Left lung (tissue), 10 donors: ENCODE data around the gene FAM20A. TPM values are rescaled to one million over a fixed set of nuclear protein-coding genes. Genes with fewer than 3 reads are reported as not detected.

Source experiments
- ATAC-seq: fragments of 200-7000 bp; cut with Tn5 transposase; one replicate; pipeline ENCODE4 v1.9.1; 2020; ENCODE audit warnings: moderate library complexity
- DNase-seq, 4 donors: peaks; one replicate each; pipeline ENCODE4 v3.0.0-alpha.2; 2013 to 2020
- H3K27ac ChIP-seq, 2 donors: fragments of 200-600 bp; sonication (generic) in 1 of 2; one replicate each; pipeline versions ENCODE4 v1.5.0 to v1.8.0; 2020 to 2021
- H3K27me3 ChIP-seq, 2 donors: fragments of 200-600 bp; sonication (generic) in 1 of 2; one replicate each; pipeline versions ENCODE4 v1.5.0 to v1.8.0; 2020 to 2021
- H3K36me3 ChIP-seq, 2 donors: fragments of 200-600 bp; sonication (generic) in 1 of 2; one replicate each; pipeline versions ENCODE4 v1.5.0 to v1.8.0; 2020 to 2021
- H3K4me1 ChIP-seq, 2 donors: fragments of 200-600 bp; one replicate each; pipeline ENCODE4 v1.8.0; 2021
- H3K4me3 ChIP-seq, 2 donors: fragments of 200-600 bp; sonication (generic) in 1 of 2; one replicate each; pipeline versions ENCODE4 v1.5.0 to v1.8.0; 2020 to 2021; ENCODE audit warnings: mild to moderate bottlenecking in 1 of 2
- H3K9me3 ChIP-seq, 2 donors: fragments of 200-600 bp; sonication (generic) in 1 of 2; one replicate each; pipeline versions ENCODE4 v1.5.0 to v1.8.0; 2020 to 2021
- CTCF ChIP-seq, 2 donors: fragments of 200-600 bp; sonication (generic) in 1 of 2; IDR thresholded peaks; one replicate each; pipeline versions ENCODE4 v1.5.0 to v1.8.0; 2021; ENCODE audit warnings: antibody characterized with exemption in 2 of 2
- intact Hi-C, 2 donors: fragments of 100-400 bp; cut with DNase I; formaldehyde crosslinking; loops; one replicate each; pipeline versions ENCODE4 v1.11.2 to v1.14.2; 2022
- polyA plus RNA-seq, 6 donors: library from polyadenylated mRNA; unstranded; fragments of 120-200 nt; gene quantifications; one replicate each; pipeline ENCODE4 v1.2.1, GENCODE V29; 2013; ENCODE audit not compliant: insufficient read length in 6 of 6
- total RNA-seq, 2 donors: library from RNA; stranded (reverse); fragmentation: NEBNext Ultra II Directional; extraction: Animal tissue kit (Norgen Biotek cat#: 25700); gene quantifications; one replicate each; pipeline ENCODE4 v1.2.1, GENCODE V29; 2021
- donor health status: DM: no; HTN: yes; CAD: no.
- donor health status: DM: no; HTN: no; CAD: no.

FAM20A gene
- total and polyA plus RNA-seq, 8 donors = 3.8 to 85.9 (median 6.0) TPM

DNA sequence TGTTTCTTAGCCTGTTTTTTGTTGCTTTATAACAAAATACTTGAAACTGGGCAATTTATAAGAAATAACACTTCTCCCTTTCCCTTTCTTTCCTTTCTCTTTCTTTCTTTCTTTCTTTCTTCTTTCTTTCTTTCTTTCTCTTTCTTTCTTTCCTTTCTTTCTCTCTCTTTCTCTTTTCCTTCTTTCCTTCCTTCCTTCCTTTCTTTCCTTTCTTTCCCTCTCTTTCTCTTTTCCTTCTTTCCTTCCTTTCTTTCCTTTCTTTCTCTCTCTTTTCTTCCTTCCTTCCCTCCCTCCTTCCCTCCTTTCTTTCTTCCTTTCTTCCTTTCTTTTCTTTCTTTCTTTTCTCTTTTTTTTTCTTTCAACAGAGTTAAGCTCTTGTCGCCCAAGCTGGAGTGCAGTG lies 27.8 kb downstream of the FAM20A start:
- no peaks in the 10 kb centered on the region for H3K36me3 ChIP-seq
- no peak for TF ChIP-seq CTCF (IDR thresholded peaks at IDR 0.05)
- ATAC-seq (no peak), DNase-seq (no peak)
- no peaks in the 10 kb centered on the region for H3K27me3 ChIP-seq
- intact Hi-C loops = no loop called here
- H3K27ac ChIP-seq = peak overlapping the region; percentile 41 to 55
- H3K4me1 ChIP-seq = peaks cover 31 to 71% of the 10 kb centered on the region in 2 donors
- H3K4me3 ChIP-seq = no peak overlapping the region
- H3K9me3 ChIP-seq = no peaks in the 10 kb centered on the region

DNA sequence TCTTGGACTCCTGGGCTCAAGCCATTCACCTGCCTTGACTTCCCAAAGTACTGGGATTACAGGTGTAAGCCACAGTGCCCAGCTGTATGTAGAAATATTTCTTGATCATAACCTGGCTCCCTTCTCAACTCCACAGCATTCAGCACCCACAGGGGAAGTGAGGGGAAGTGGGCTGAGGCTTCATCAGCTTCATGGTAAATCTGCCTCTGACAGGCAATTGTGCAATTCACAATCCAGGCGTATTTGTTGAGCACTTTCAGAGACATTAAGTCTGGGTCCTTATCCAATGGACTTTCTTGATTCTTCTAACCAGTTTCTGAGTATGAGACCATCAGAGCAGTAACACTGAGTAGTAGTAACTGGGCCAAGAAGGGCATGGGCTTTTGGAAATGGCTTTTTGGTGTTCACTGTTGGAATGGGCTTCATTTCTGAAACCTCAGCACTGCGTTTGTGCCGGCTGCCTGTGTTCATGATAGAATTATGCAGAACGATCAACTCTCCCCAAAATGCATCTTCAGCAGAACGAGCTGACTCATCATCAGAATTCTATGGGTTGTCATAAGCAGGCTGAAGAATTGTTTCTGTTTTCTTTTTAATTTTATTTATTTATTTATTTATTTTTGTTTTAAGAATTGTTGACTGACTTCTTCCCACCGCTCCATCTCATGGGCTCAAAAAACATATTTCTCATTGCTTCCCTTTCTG lies 28.9 kb downstream of the FAM20A start:
- H3K4me1 ChIP-seq = peaks cover 26 to 71% of the 10 kb centered on the region in 2 donors
- no peak for DNase-seq
- peak overlapping the region; percentile 41 to 55 for H3K27ac ChIP-seq
- no peak for TF ChIP-seq CTCF (IDR thresholded peaks at IDR 0.05)
- no peak overlapping the region for H3K4me3 ChIP-seq
- H3K9me3 ChIP-seq = no peaks in the 10 kb centered on the region
- no peaks in the 10 kb centered on the region for H3K36me3 ChIP-seq
- peak; percentile 70 for ATAC-seq
- no peaks in the 10 kb centered on the region for H3K27me3 ChIP-seq
- intact Hi-C loops = no loop called here

DNA sequence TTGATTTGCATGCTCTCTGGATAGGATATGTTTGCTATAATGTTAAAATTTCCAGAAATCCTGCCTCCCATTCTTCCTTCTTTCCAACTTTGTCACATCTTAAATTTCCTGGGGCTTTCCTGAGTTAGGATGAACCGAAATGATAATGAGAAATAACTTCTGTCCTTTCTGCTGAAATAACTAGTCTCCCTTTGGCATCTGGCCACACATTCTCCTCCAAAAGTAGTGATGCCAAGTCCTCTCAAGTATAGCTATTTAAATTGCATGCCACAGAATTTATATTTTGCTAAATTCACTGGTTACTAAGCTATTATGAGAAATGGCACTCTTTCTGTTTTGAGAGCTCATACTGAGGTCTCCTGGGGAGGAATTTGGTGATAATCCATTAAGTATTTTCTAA lies 30.6 kb downstream of the FAM20A start:
- ATAC-seq (no peak), DNase-seq (no peak)
- Histone ChIP-seq H3K27me3 (no peaks in the 10 kb centered on the region), H3K4me1 (peaks cover 25 to 78% of the 10 kb centered on the region in 2 donors), H3K27ac (no peak overlapping the region), H3K9me3 (no peaks in the 10 kb centered on the region), H3K4me3 (no peak overlapping the region), H3K36me3 (no peaks in the 10 kb centered on the region)
- intact Hi-C loops = no loop called here
- no peak for TF ChIP-seq CTCF (IDR thresholded peaks at IDR 0.05)

DNA sequence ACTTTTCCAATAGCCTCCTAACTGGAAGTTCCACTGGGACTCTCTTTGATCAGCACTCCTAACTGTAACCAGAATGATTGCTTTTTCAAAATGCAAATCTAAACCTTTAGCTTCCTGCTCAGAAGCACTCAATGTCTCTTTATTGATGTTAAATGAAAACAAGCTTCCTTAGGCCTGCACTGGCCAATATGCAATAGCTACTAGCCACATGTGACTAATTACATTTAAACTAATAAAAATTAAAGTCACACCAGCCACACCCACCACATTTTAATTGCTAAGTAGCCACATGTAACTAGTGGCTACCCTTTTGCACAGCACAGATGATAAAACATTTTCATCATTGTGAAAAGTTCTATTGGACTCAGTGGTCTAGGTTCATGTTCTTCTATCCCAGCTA lies 31.8 kb downstream of the FAM20A start:
- TF ChIP-seq CTCF (IDR thresholded peaks at IDR 0.05) = no peak
- no peaks in the 10 kb centered on the region for H3K27me3 ChIP-seq
- H3K27ac ChIP-seq = no peak overlapping the region
- no peak overlapping the region for H3K4me3 ChIP-seq
- no peaks in the 10 kb centered on the region for H3K9me3 ChIP-seq
- no peaks in the 10 kb centered on the region for H3K36me3 ChIP-seq
- no peak for ATAC-seq
- intact Hi-C loops = no loop called here
- peaks cover 25 to 88% of the 10 kb centered on the region in 2 donors for H3K4me1 ChIP-seq
- DNase-seq = no peak

DNA sequence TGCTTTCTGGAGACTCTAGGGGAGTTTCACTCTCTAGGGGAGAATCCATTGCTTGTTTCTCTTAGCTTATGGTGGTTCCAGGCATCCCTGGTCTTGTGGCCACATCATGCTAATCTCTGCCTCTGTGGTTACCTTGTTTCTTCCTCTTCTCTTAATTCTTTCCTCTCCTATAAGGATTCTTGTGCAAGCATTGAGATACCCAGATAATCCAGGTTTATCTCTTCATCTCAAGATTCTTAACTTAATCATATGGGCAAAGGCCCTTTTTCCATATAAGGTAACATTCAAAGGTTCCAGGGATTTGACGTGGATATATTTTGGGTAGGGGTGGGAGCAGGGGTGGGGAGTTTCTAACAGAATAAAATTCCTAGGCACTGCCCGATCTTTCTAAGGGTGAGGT lies 32.6 kb downstream of the FAM20A start:
- intact Hi-C loops = no loop called here

More for the DNA sequence above, 32.6 kb downstream of the FAM20A start:
- Histone ChIP-seq H3K4me3 (no peak overlapping the region), H3K9me3 (no peaks in the 10 kb centered on the region), H3K27me3 (no peaks in the 10 kb centered on the region), H3K4me1 (peaks cover 25 to 82% of the 10 kb centered on the region in 2 donors), H3K27ac (no peak overlapping the region), H3K36me3 (no peaks in the 10 kb centered on the region)
- ATAC-seq = no peak
- DNase-seq = no peak
- no peak for TF ChIP-seq CTCF (IDR thresholded peaks at IDR 0.05)
